ENCODE measurements around the gene LLGL2. TPM values are rescaled to one million over a fixed set of nuclear protein-coding genes. Genes with fewer than 3 reads are reported as not detected.

LLGL2 gene
- total RNA-seq, 4 donors from 2014 or later, result 221 to 563 (median 300) TPM

DNA sequence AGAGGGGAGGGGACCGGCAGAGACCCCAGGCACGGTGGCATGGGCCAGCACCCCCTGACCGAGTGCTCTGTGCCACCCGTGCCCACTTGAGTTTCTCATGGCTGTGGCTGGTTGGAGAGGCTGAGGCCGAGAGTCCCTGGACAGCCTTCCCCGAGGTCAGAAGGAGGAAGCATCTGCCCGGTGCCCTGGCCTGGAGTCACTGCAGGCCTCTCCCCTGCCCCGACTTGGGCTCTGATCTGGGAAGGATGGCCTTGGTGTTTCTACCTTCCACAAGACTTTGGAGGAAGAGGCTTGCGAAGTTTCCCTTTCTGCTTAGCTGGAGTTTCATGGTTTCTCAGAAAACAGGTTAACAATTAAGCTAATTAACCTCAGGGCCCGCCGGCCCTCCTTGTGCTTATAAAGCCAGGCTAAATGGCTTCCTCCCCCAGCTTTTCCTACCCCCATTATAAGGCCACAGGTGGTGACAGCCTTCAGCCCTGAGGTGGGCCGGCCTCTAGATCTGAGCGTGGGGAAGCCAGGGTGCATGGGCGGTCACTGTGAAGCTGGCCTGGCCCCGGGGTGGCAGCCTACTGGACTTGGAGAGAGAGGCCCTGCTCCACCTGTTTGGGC, 17.3 kb downstream of the LLGL2 start:
- TF ChIP-seq, protein P1, sequence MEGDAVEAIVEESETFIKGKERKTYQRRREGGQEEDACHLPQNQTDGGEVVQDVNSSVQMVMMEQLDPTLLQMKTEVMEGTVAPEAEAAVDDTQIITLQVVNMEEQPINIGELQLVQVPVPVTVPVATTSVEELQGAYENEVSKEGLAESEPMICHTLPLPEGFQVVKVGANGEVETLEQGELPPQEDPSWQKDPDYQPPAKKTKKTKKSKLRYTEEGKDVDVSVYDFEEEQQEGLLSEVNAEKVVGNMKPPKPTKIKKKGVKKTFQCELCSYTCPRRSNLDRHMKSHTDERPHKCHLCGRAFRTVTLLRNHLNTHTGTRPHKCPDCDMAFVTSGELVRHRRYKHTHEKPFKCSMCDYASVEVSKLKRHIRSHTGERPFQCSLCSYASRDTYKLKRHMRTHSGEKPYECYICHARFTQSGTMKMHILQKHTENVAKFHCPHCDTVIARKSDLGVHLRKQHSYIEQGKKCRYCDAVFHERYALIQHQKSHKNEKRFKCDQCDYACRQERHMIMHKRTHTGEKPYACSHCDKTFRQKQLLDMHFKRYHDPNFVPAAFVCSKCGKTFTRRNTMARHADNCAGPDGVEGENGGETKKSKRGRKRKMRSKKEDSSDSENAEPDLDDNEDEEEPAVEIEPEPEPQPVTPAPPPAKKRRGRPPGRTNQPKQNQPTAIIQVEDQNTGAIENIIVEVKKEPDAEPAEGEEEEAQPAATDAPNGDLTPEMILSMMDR (IDR thresholded peaks at IDR 0.05), result no peak
- no peak for TF ChIP-seq POLR2A (IDR thresholded peaks at IDR 0.05)
- Histone ChIP-seq H3K27ac (peak overlapping the region in 3 of 4 donors; percentile 61 to 82 (median 78)), H3K27me3 (no peaks in the 10 kb centered on the region), H3K4me1 (peaks cover 0 to 49% (median 0%) of the 10 kb centered on the region in 4 donors), H3K9me3 (no peaks in the 10 kb centered on the region), H3K4me3 (no peak overlapping the region), H3K36me3 (peaks cover 0 to 22% (median 0%) of the 10 kb centered on the region in 3 donors)
- DNase-seq, result no peak

DNA sequence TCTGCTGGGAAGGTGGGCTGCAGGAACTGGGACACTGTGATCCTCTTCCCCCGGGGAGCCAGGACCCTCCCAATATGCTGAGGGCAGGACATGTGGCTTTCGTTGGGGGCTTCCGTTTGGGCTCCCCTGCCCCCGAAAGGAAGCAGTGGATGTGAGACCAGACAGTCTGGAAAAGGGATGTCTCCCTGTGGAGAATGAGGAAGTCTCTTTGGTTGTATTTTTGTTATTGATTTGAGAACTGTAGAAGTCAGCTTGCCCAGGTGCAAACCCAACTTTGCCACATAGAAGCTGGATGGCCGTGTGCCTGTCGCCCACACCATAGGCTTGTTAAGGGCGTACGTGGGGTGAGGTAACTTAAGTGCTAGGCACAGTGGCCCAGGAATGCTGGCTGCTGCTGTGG, 18.8 kb downstream of the LLGL2 start:
- Histone ChIP-seq H3K4me3 (no peak overlapping the region), H3K4me1 (peaks cover 0 to 46% (median 0%) of the 10 kb centered on the region in 4 donors), H3K27me3 (no peaks in the 10 kb centered on the region), H3K27ac (no peak overlapping the region), H3K9me3 (no peaks in the 10 kb centered on the region), H3K36me3 (peaks cover 0 to 22% (median 0%) of the 10 kb centered on the region in 3 donors)
- no peak for DNase-seq
- TF ChIP-seq POLR2A (IDR thresholded peaks at IDR 0.05), result no peak
- TF ChIP-seq, protein P1 (IDR thresholded peaks at IDR 0.05), result no peak

DNA sequence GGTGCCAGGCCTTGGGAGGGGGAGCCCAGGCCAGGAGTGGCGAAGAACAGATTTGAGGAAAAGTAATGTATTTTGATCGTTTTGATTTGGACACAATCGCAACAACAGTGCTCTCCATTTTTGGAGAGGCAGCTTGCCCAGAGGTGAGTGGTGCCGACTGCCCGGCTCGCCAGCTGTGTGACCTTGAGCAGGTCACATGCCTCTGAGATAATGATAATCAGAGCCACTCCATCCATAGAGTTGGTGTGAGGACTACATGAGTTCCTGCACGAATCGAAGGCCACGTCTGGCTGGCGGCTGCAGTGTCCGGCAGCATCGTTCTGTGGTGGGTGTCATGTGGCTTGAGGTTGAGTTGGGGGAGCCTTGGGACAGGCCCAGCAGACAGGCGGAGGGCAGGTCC, 20.7 kb downstream of the LLGL2 start:
- Histone ChIP-seq H3K27me3 (no peaks in the 10 kb centered on the region), H3K4me3 (no peak overlapping the region), H3K4me1 (peaks cover 0 to 30% (median 0%) of the 10 kb centered on the region in 4 donors), H3K9me3 (no peaks in the 10 kb centered on the region), H3K36me3 (peaks cover 0 to 23% (median 0%) of the 10 kb centered on the region in 3 donors), H3K27ac (no peak overlapping the region)
- DNase-seq, result no peak
- no peak for TF ChIP-seq POLR2A (IDR thresholded peaks at IDR 0.05)
- TF ChIP-seq, protein P1 (IDR thresholded peaks at IDR 0.05), result no peak

DNA sequence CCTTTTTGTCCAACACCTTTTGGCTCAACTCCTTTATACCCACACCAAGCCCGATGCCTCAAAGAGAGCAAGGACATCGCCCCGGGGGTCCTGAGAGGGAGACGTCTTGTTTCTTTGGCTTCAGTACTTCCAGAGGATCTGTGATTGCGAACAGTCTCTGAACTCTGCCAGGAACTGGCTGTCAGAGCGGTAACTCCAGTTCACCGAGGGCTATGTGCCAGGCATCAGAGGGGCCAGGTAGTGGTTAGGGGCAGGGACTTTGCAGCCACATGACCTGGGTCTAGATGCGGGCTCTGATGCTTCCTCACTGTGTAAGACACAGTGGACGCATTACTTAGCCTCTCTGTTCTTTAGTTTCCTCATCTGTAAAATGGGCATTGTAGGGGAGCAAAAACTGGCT, 21.6 kb downstream of the LLGL2 start:
- no peaks in the 10 kb centered on the region for H3K9me3 ChIP-seq
- H3K27ac ChIP-seq, result peak overlapping the region in 2 of 4 donors; percentile 8 to 32
- TF ChIP-seq POLR2A (IDR thresholded peaks at IDR 0.05), result no peak
- TF ChIP-seq, protein P1 (IDR thresholded peaks at IDR 0.05), result no peak
- no peak overlapping the region for H3K4me3 ChIP-seq
- peaks cover 0 to 30% (median 0%) of the 10 kb centered on the region in 3 donors for H3K36me3 ChIP-seq
- no peaks in the 10 kb centered on the region for H3K27me3 ChIP-seq
- H3K4me1 ChIP-seq, result peaks cover 0 to 21% (median 0%) of the 10 kb centered on the region in 4 donors
- no peak for DNase-seq

DNA sequence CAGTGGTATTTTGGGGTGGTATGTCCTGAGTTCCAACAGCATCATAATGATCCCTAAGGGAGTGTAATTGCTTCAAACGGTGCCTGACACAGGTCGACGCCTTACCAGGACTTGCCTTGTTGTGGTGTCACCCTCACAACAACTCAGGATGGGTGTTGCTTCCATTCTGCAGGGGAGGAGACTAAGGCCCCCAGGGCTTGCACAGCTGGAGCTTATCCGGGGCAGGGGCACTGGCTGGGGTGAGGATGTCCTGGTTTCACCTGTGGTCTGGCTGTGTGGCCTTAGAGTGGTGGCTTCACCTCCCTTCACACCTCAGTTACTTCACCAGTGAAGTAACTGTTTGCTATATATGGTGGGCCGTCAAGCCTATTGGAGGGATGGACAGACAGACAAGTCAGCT, 23.3 kb downstream of the LLGL2 start:
- Histone ChIP-seq H3K9me3 (no peaks in the 10 kb centered on the region), H3K27me3 (no peaks in the 10 kb centered on the region), H3K4me1 (peaks cover 0 to 7% (median 0%) of the 10 kb centered on the region in 4 donors), H3K36me3 (peaks cover 0 to 35% (median 0%) of the 10 kb centered on the region in 3 donors), H3K27ac (peak overlapping the region in 3 of 4 donors; percentile 82 to 97 (median 92)), H3K4me3 (no peak overlapping the region)
- DNase-seq, result no peak
- TF ChIP-seq POLR2A (IDR thresholded peaks at IDR 0.05), result no peak
- TF ChIP-seq, protein P1 (IDR thresholded peaks at IDR 0.05), result no peak
